Memory B cell (primary cell): Measurements from ENCODE around the gene INPP5F.

ENCODE experiments used
- ATAC-seq: fragments of 150-1000 bp; cut with Tn5 transposase; 2 replicates; pipeline ENCODE4 v1.10.0; 2021; ENCODE audit warnings: low read depth, mild to moderate bottlenecking, moderate library complexity
- DNase-seq, 2 donors: peaks; one replicate each; pipeline ENCODE4 v3.0.0; 2022; ENCODE audit warnings: low spot score in 2 of 2
- H3K27ac Mint-ChIP-seq: one replicate; pipeline ENCODE4 v1.8.0; 2022; ENCODE audit warnings: mild to moderate bottlenecking, moderate library complexity, mixed read lengths
- H3K27me3 Mint-ChIP-seq: one replicate; pipeline ENCODE4 v1.8.0; 2022; ENCODE audit warnings: mixed read lengths
- H3K36me3 Mint-ChIP-seq: one replicate; pipeline ENCODE4 v1.8.0; 2022; ENCODE audit warnings: mild to moderate bottlenecking, mixed read lengths
- H3K4me1 Mint-ChIP-seq: one replicate; pipeline ENCODE4 v1.8.0; 2022; ENCODE audit warnings: mixed read lengths
- H3K4me3 Mint-ChIP-seq: one replicate; pipeline ENCODE4 v1.8.0; 2022; ENCODE audit warnings: mild to moderate bottlenecking, moderate library complexity, mixed read lengths
- H3K9me3 Mint-ChIP-seq: one replicate; pipeline ENCODE4 v1.8.0; 2022; ENCODE audit warnings: mixed read lengths

Gene INPP5F

GRCh38 chr10:119725828-119726675 lies at the start of gene INPP5F:
INPP5F (plus strand) TSS chr10:119726050; CDS start chr10:119726263, 213 bp downstream.
- peak; percentile 89 for ATAC-seq
- Mint-ChIP-seq H3K4me3 (peak within 1 kb of the TSS; percentile 94), H3K9me3 (no peaks in the 10 kb centered on the region), H3K4me1 (peaks cover 41% of the 10 kb centered on the region), H3K27ac (peak within 1 kb of the TSS; percentile 87), H3K36me3 (no peaks in the 10 kb centered on the region), H3K27me3 (no peaks in the 10 kb centered on the region)
- peak; percentile 92 to 93 for DNase-seq

- Mint-ChIP-seq H3K9me3 (no peaks in the 10 kb centered on the region), H3K27ac (no peak overlapping the region), H3K36me3 (peaks cover 9% of the 10 kb centered on the region), H3K27me3 (peaks cover 2% of the 10 kb centered on the region), H3K4me3 (no peak overlapping the region), H3K4me1 (no peaks in the 10 kb centered on the region)
- ATAC-seq (no peak), DNase-seq (no peak)
These were observed 48.7 kb upstream of the INPP5F start for GRCh38 chr10:119677126-119677525.

- Mint-ChIP-seq H3K36me3 (peaks cover 5% of the 10 kb centered on the region), H3K4me3 (no peak overlapping the region), H3K9me3 (no peaks in the 10 kb centered on the region), H3K27ac (no peak overlapping the region), H3K27me3 (peaks cover 2% of the 10 kb centered on the region), H3K4me1 (no peaks in the 10 kb centered on the region)
- DNase-seq = no peak
- no peak for ATAC-seq
These were observed 47.7 kb upstream of the INPP5F start for GRCh38 chr10:119677904-119678755.

GRCh38 chr10:119679480-119679829 lies 46.4 kb upstream of the INPP5F start:
- no peak for DNase-seq
- ATAC-seq = no peak
- Mint-ChIP-seq H3K27ac (no peak overlapping the region), H3K9me3 (no peaks in the 10 kb centered on the region), H3K4me3 (no peak overlapping the region), H3K27me3 (peaks cover 2% of the 10 kb centered on the region), H3K36me3 (peaks cover 4% of the 10 kb centered on the region), H3K4me1 (no peaks in the 10 kb centered on the region)

GRCh38 chr10:119680050-119680449 lies 45.8 kb upstream of the INPP5F start:
- no peaks in the 10 kb centered on the region for H3K9me3 Mint-ChIP-seq
- H3K36me3 Mint-ChIP-seq = peaks cover 4% of the 10 kb centered on the region
- no peak overlapping the region for H3K4me3 Mint-ChIP-seq
- DNase-seq (no peak), ATAC-seq (no peak)
- H3K27ac Mint-ChIP-seq = no peak overlapping the region
- no peaks in the 10 kb centered on the region for H3K4me1 Mint-ChIP-seq
- H3K27me3 Mint-ChIP-seq = peaks cover 2% of the 10 kb centered on the region

- ATAC-seq (no peak), DNase-seq (no peak)
- no peak overlapping the region for H3K4me3 Mint-ChIP-seq
- peaks cover 4% of the 10 kb centered on the region for H3K36me3 Mint-ChIP-seq
- H3K27ac Mint-ChIP-seq = no peak overlapping the region
- H3K9me3 Mint-ChIP-seq = no peaks in the 10 kb centered on the region
- H3K27me3 Mint-ChIP-seq = peaks cover 2% of the 10 kb centered on the region
- no peaks in the 10 kb centered on the region for H3K4me1 Mint-ChIP-seq
These were observed 45.2 kb upstream of the INPP5F start for GRCh38 chr10:119680650-119681081.

GRCh38 chr10:119686465-119687191 lies 39.2 kb upstream of the INPP5F start:
- Mint-ChIP-seq H3K36me3 (no peaks in the 10 kb centered on the region), H3K4me3 (peak overlapping the region; percentile 61), H3K27me3 (no peaks in the 10 kb centered on the region), H3K27ac (peak overlapping the region; percentile 49), H3K4me1 (peaks cover 16% of the 10 kb centered on the region), H3K9me3 (no peaks in the 10 kb centered on the region)
- DNase-seq = peak; percentile 74 to 79
- peak; percentile 88 for ATAC-seq

GRCh38 chr10:119687192-119688032 lies 38.4 kb upstream of the INPP5F start:
- Mint-ChIP-seq H3K36me3 (no peaks in the 10 kb centered on the region), H3K27ac (peak overlapping the region; percentile 49), H3K27me3 (no peaks in the 10 kb centered on the region), H3K4me3 (no peak overlapping the region), H3K9me3 (no peaks in the 10 kb centered on the region), H3K4me1 (peaks cover 16% of the 10 kb centered on the region)
- no peak for DNase-seq
- ATAC-seq = no peak

GRCh38 chr10:119688033-119688508 lies 37.8 kb upstream of the INPP5F start:
- no peak overlapping the region for H3K4me3 Mint-ChIP-seq
- ATAC-seq (peak; percentile 74), DNase-seq (no peak)
- H3K27ac Mint-ChIP-seq = no peak overlapping the region
- no peaks in the 10 kb centered on the region for H3K9me3 Mint-ChIP-seq
- H3K27me3 Mint-ChIP-seq = no peaks in the 10 kb centered on the region
- H3K4me1 Mint-ChIP-seq = peaks cover 20% of the 10 kb centered on the region
- H3K36me3 Mint-ChIP-seq = no peaks in the 10 kb centered on the region

GRCh38 chr10:119689016-119689580 lies 36.8 kb upstream of the INPP5F start:
- Mint-ChIP-seq H3K9me3 (no peaks in the 10 kb centered on the region), H3K4me1 (peaks cover 26% of the 10 kb centered on the region), H3K27me3 (no peaks in the 10 kb centered on the region), H3K27ac (no peak overlapping the region), H3K4me3 (no peak overlapping the region), H3K36me3 (no peaks in the 10 kb centered on the region)
- DNase-seq (no peak), ATAC-seq (no peak)

GRCh38 chr10:119691726-119692125 lies 34.1 kb upstream of the INPP5F start:
- Mint-ChIP-seq H3K4me1 (peaks cover 26% of the 10 kb centered on the region), H3K27me3 (no peaks in the 10 kb centered on the region), H3K4me3 (no peak overlapping the region), H3K36me3 (no peaks in the 10 kb centered on the region), H3K27ac (no peak overlapping the region), H3K9me3 (no peaks in the 10 kb centered on the region)
- DNase-seq (no peak), ATAC-seq (no peak)

GRCh38 chr10:119693262-119693957 lies 32.4 kb upstream of the INPP5F start:
- no peak overlapping the region for H3K4me3 Mint-ChIP-seq
- DNase-seq = no peak
- H3K27me3 Mint-ChIP-seq = no peaks in the 10 kb centered on the region
- ATAC-seq = no peak
- no peak overlapping the region for H3K27ac Mint-ChIP-seq
- no peaks in the 10 kb centered on the region for H3K36me3 Mint-ChIP-seq
- H3K9me3 Mint-ChIP-seq = no peaks in the 10 kb centered on the region
- peaks cover 14% of the 10 kb centered on the region for H3K4me1 Mint-ChIP-seq
